IPS-NIHi11 (cell line): ENCODE results near the gene FAM118A.
A peak's percentile ranks its signal among the peaks of the same experiment; 100 is the strongest.
"Not testable (repeated sequence)": the region's sequence is repeated elsewhere in the genome, so short reads cannot be mapped to it uniquely, and the experiment has no call there.

Source experiments
- DNase-seq: peaks from one replicate; pipeline ENCODE4 v3.0.0; 2012; ENCODE audit warnings: mixed read lengths, low spot score

Gene FAM118A

GRCh38 chr22:45331486-45331885, 21.8 kb downstream of the FAM118A start:
- no peak for DNase-seq

- no peak for DNase-seq
Measured at GRCh38 chr22:45332001-45332400, 22.3 kb downstream of the FAM118A start.

- DNase-seq: no peak
Measured at GRCh38 chr22:45334068-45334467, 24.3 kb downstream of the FAM118A start.

GRCh38 chr22:45334528-45334927, 24.8 kb downstream of the FAM118A start:
- DNase-seq: no peak

- peak; percentile 78 for DNase-seq
Measured at GRCh38 chr22:45335021-45335818, 25.5 kb downstream of the FAM118A start.

GRCh38 chr22:45335854-45336522, 26.3 kb downstream of the FAM118A start:
- DNase-seq: no peak

GRCh38 chr22:45336971-45337431, 27.3 kb downstream of the FAM118A start:
- no peak for DNase-seq

- DNase-seq: no peak
Measured at GRCh38 chr22:45337536-45337935, 27.8 kb downstream of the FAM118A start.

GRCh38 chr22:45338795-45339194, 29.1 kb downstream of the FAM118A start:
- no peak for DNase-seq

- DNase-seq: no peak
Measured at GRCh38 chr22:45340323-45340722, 30.6 kb downstream of the FAM118A start.

GRCh38 chr22:45341498-45341897, 31.8 kb downstream of the FAM118A start:
- no peak for DNase-seq

- DNase-seq: no peak
Measured at GRCh38 chr22:45343143-45343542, 33.4 kb downstream of the FAM118A start.

GRCh38 chr22:45344334-45344733, 34.6 kb downstream of the FAM118A start:
- DNase-seq: peak; percentile 47

GRCh38 chr22:45349916-45350315, 40.2 kb downstream of the FAM118A start:
- no peak for DNase-seq

- no peak for DNase-seq
Measured at GRCh38 chr22:45351956-45352355, 42.2 kb downstream of the FAM118A start.

- DNase-seq: not testable (repeated sequence)
Measured at GRCh38 chr22:45352757-45353156, 43.0 kb downstream of the FAM118A start.

- no peak for DNase-seq
Measured at GRCh38 chr22:45353786-45354185, 44.1 kb downstream of the FAM118A start.

GRCh38 chr22:45357490-45357889, 47.8 kb downstream of the FAM118A start:
- no peak for DNase-seq

- no peak for DNase-seq
Measured at GRCh38 chr22:45358127-45358526, 48.4 kb downstream of the FAM118A start.

GRCh38 chr22:45359627-45360026, 49.9 kb downstream of the FAM118A start:
- no peak for DNase-seq

GRCh38 chr22:45366713-45367112, 57.0 kb downstream of the FAM118A start:
- no peak for DNase-seq

- DNase-seq: not testable (repeated sequence)
Measured at GRCh38 chr22:45373592-45373991, 63.9 kb downstream of the FAM118A start.

- DNase-seq: no peak
Measured at GRCh38 chr22:45376009-45376408, 66.3 kb downstream of the FAM118A start.
